ENCODE measurements around the gene PAFAH1B2. TPM values are rescaled to one million over a fixed set of nuclear protein-coding genes. Genes with fewer than 3 reads are reported as not detected.
"Not testable (repeated sequence)": the region's sequence is repeated elsewhere in the genome, so short reads cannot be mapped to it uniquely, and the experiment has no call there.

The PAFAH1B2 gene
- total RNA-seq, 2 donors from 2014 or later: 72.5 to 126 TPM

GRCh38 chr11:117128289-117128688 is 15.8 kb upstream of the PAFAH1B2 start:
- TF ChIP-seq POLR2AphosphoS5 (IDR thresholded peaks at IDR 0.05) (no peak), POLR2A (IDR thresholded peaks at IDR 0.05) (no peak), CTCF (IDR thresholded peaks at IDR 0.05) (no peak)
- H3K27ac ChIP-seq: no peak overlapping the region
- intact Hi-C loops (cut with DNase I): no loop called here
- H3K36me3 ChIP-seq: no peaks in the 10 kb centered on the region
- H3K27me3 ChIP-seq (replicated peaks; ENCODE audit: insufficient read depth): no peaks in the 10 kb centered on the region
- H3K4me1 ChIP-seq (replicated peaks): no peaks in the 10 kb centered on the region
- DNase-seq (ENCODE audit: low spot score): no peak
- H3K9me3 ChIP-seq: no peaks in the 10 kb centered on the region
- 73% methylated on average over 4 of the region's 4 CpGs for WGBS
- no peak overlapping the region for H3K4me3 ChIP-seq

- H3K9me3 ChIP-seq; H3K4me3 ChIP-seq; H3K4me1 ChIP-seq (replicated peaks); H3K36me3 ChIP-seq; intact Hi-C loops (cut with DNase I); H3K27ac ChIP-seq; H3K27me3 ChIP-seq (replicated peaks; ENCODE audit: insufficient read depth); DNase-seq (ENCODE audit: low spot score): not testable (repeated sequence)
- 96% methylated on average over 7 of the region's 7 CpGs for WGBS
Measured at GRCh38 chr11:117130396-117130795, 13.7 kb upstream of the PAFAH1B2 start.

GRCh38 chr11:117130879-117131278 is 13.2 kb upstream of the PAFAH1B2 start:
- H3K9me3 ChIP-seq: no peaks in the 10 kb centered on the region
- TF ChIP-seq CTCF (IDR thresholded peaks at IDR 0.05) (no peak), POLR2A (IDR thresholded peaks at IDR 0.05) (no peak), POLR2AphosphoS5 (IDR thresholded peaks at IDR 0.05) (no peak)
- intact Hi-C loops (cut with DNase I): no loop called here
- no peaks in the 10 kb centered on the region for H3K4me1 ChIP-seq (replicated peaks)
- H3K27me3 ChIP-seq (replicated peaks; ENCODE audit: insufficient read depth): no peaks in the 10 kb centered on the region
- WGBS: 83% methylated on average over 7 of the region's 7 CpGs
- no peak for DNase-seq (ENCODE audit: low spot score)
- no peaks in the 10 kb centered on the region for H3K36me3 ChIP-seq
- no peak overlapping the region for H3K27ac ChIP-seq
- H3K4me3 ChIP-seq: no peak overlapping the region

GRCh38 chr11:117134431-117134830 is 9.7 kb upstream of the PAFAH1B2 start:
- Histone ChIP-seq H3K9me3 (no peaks in the 10 kb centered on the region), H3K4me1 (replicated peaks) (no peaks in the 10 kb centered on the region), H3K36me3 (no peaks in the 10 kb centered on the region), H3K4me3 (no peak overlapping the region), H3K27me3 (replicated peaks; ENCODE audit: insufficient read depth) (no peaks in the 10 kb centered on the region), H3K27ac (no peak overlapping the region)
- DNase-seq (ENCODE audit: low spot score): no peak
- WGBS: 71% methylated on average over 2 of the region's 3 CpGs
- intact Hi-C loops (cut with DNase I): no loop called here
- no peak for TF ChIP-seq POLR2A (IDR thresholded peaks at IDR 0.05)
- TF ChIP-seq POLR2AphosphoS5 (IDR thresholded peaks at IDR 0.05): no peak
- TF ChIP-seq CTCF (IDR thresholded peaks at IDR 0.05): no peak

- intact Hi-C loops (cut with DNase I); H3K36me3 ChIP-seq; H3K27me3 ChIP-seq (replicated peaks; ENCODE audit: insufficient read depth); H3K27ac ChIP-seq; H3K4me1 ChIP-seq (replicated peaks); DNase-seq (ENCODE audit: low spot score); H3K4me3 ChIP-seq; H3K9me3 ChIP-seq: not testable (repeated sequence)
- WGBS: 80% methylated on average over 1 of the region's 4 CpGs
Measured at GRCh38 chr11:117134979-117135378, 9.1 kb upstream of the PAFAH1B2 start.

GRCh38 chr11:117137223-117138086 is 6.6 kb upstream of the PAFAH1B2 start:
- H3K9me3 ChIP-seq; H3K36me3 ChIP-seq; H3K4me1 ChIP-seq (replicated peaks); intact Hi-C loops (cut with DNase I); H3K27me3 ChIP-seq (replicated peaks; ENCODE audit: insufficient read depth); H3K4me3 ChIP-seq; DNase-seq (ENCODE audit: low spot score); H3K27ac ChIP-seq: not testable (repeated sequence)
- no CpG with 5 or more reads among the region's 15 CpGs for WGBS
